Measurements from ENCODE around the gene APBB2.

Gene APBB2

GRCh38 chr4:41079881-41080560, 134.3 kb downstream of the APBB2 start:
- H3K4me3 ChIP-seq (ENCODE audit: low read depth, low read length): no peak overlapping the region
- H3K4me1 ChIP-seq (ENCODE audit: control insufficient read depth, insufficient read depth, low read length): peaks cover 4% of the 10 kb centered on the region
- H3K27me3 ChIP-seq (ENCODE audit: control insufficient read depth, insufficient read depth, low read length): no peaks in the 10 kb centered on the region
- H3K9me3 ChIP-seq (ENCODE audit: control insufficient read depth, insufficient read depth, low read length): no peaks in the 10 kb centered on the region
- no peak overlapping the region for H3K9ac ChIP-seq (ENCODE audit: low read depth, low read length)
- H3K36me3 ChIP-seq (ENCODE audit: control insufficient read depth, insufficient read depth, low read length): no peaks in the 10 kb centered on the region

- no peak overlapping the region for H3K9ac ChIP-seq (ENCODE audit: low read depth, low read length)
- no peak overlapping the region for H3K4me3 ChIP-seq (ENCODE audit: low read depth, low read length)
- no peaks in the 10 kb centered on the region for H3K9me3 ChIP-seq (ENCODE audit: control insufficient read depth, insufficient read depth, low read length)
- no peaks in the 10 kb centered on the region for H3K27me3 ChIP-seq (ENCODE audit: control insufficient read depth, insufficient read depth, low read length)
- H3K4me1 ChIP-seq (ENCODE audit: control insufficient read depth, insufficient read depth, low read length): peaks cover 4% of the 10 kb centered on the region
- H3K36me3 ChIP-seq (ENCODE audit: control insufficient read depth, insufficient read depth, low read length): no peaks in the 10 kb centered on the region
These were observed 136.7 kb downstream of the APBB2 start for GRCh38 chr4:41077628-41078027.

DNA sequence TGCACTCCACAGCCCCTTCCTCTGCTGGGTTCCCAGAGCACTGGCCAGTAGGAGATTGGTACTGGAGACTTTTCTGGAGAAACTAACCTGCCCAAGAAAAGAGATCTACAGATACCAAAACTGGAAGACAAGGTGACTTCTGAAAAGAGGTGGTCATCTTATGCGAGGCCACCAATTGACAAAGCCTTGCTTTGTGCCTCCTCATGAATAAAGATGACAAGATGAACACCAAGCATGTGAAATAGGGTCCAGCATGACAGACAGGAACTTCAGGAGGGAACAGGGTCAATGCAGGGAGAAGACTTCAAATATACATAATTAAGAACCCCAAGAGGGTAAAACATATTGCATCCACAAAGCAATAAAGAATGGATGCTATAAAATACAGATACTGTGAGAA, 137.9 kb downstream of the APBB2 start:
- Histone ChIP-seq H3K27me3 (ENCODE audit: control insufficient read depth, insufficient read depth, low read length) (no peaks in the 10 kb centered on the region), H3K9ac (ENCODE audit: low read depth, low read length) (no peak overlapping the region), H3K4me1 (ENCODE audit: control insufficient read depth, insufficient read depth, low read length) (peaks cover 4% of the 10 kb centered on the region), H3K9me3 (ENCODE audit: control insufficient read depth, insufficient read depth, low read length) (no peaks in the 10 kb centered on the region), H3K4me3 (ENCODE audit: low read depth, low read length) (no peak overlapping the region), H3K36me3 (ENCODE audit: control insufficient read depth, insufficient read depth, low read length) (no peaks in the 10 kb centered on the region)

DNA sequence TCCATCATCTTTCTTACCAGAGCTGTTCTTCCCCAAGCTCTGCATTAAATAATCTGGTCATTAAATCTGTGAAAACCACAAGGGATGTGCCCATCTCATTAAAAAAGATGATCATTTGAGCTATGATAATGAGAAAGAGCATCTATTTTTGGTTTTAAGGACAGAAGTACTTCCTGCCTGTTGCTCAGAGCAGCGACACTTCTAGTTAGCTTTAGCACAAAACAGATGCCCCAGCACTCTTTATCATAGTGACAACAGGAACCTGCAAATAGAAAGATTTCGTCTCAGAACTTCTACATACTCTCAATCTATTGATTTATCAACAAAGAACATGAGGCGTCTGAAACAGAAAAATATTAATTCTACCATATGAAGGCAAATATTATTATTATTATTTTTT, 140.1 kb downstream of the APBB2 start:
- Histone ChIP-seq H3K36me3 (ENCODE audit: control insufficient read depth, insufficient read depth, low read length) (no peaks in the 10 kb centered on the region), H3K9me3 (ENCODE audit: control insufficient read depth, insufficient read depth, low read length) (no peaks in the 10 kb centered on the region), H3K9ac (ENCODE audit: low read depth, low read length) (no peak overlapping the region), H3K4me3 (ENCODE audit: low read depth, low read length) (no peak overlapping the region), H3K4me1 (ENCODE audit: control insufficient read depth, insufficient read depth, low read length) (peaks cover 2% of the 10 kb centered on the region), H3K27me3 (ENCODE audit: control insufficient read depth, insufficient read depth, low read length) (no peaks in the 10 kb centered on the region)

DNA sequence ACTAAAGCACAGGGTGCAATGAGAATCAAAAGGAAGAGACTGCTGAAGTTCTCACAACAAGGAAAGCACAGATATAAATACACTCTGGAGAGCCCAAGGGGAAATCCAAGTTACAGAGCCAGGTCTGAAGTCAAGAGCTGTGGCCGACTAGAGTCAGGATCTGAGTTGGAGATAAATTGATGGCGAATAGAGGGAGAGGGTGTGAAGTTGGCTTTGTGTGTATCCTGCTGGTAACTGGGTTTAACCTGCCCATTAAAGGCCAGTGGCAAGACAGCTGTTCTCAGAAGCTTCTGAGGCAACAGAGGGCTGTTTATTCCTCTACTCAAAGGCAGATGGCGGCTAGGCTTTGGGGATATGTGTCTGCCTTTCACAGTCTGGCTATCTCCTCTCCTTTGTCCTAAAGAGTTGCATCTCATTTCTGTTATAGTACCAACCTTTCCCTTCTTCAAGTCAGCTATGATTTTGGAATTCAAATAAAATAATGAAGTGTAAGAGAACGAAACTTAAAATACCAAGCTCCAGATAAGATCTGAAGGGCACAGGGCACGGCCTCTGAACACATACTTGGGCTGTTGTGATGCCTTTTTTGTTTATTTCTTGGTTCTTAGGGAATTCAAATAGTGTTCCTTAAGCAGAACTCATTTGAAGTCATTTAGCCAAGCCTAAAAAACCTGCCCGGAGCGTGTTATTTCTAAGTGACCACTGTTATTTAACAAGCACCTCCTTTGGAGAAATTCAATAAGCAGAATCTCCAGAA, 142.1 kb downstream of the APBB2 start:
- H3K9me3 ChIP-seq (ENCODE audit: control insufficient read depth, insufficient read depth, low read length): no peaks in the 10 kb centered on the region
- H3K4me3 ChIP-seq (ENCODE audit: low read depth, low read length): no peak overlapping the region
- H3K36me3 ChIP-seq (ENCODE audit: control insufficient read depth, insufficient read depth, low read length): no peaks in the 10 kb centered on the region
- H3K4me1 ChIP-seq (ENCODE audit: control insufficient read depth, insufficient read depth, low read length): peaks cover 2% of the 10 kb centered on the region
- H3K9ac ChIP-seq (ENCODE audit: low read depth, low read length): no peak overlapping the region
- no peaks in the 10 kb centered on the region for H3K27me3 ChIP-seq (ENCODE audit: control insufficient read depth, insufficient read depth, low read length)

DNA sequence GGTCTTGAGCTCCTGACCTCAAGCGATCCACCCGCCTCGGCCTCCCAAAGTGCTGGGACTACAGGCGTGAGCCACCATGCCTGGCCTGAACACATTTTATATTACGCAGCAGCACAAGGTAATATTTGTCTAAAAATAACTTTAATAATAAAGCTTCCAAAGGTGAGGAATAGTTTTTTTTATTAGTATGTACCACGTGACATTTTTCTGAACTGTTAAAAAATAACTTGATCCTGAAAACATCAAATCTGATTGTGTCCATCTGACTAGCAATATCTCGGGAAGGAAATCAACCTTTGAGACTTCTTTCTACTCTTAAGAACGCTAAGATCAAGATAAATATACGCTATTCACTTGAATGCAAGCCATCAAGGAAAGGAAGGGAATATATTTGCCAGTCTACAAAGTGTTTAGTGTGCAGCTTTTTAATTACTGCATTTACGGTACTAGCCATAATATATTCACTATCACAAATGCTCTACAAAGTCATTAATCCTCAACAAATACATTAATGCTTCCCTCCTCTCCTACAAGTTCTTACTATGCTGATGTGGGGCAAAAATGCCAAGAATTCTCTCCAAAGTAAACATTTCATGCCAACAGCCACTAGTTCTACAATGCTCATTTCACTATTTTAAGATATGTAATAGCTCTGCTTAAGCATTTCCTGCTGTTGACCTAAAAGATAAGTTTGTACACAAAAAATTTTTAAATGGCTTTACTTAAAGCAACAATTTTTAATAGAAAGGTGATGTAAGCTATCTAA, 143.6 kb downstream of the APBB2 start:
- Histone ChIP-seq H3K27me3 (ENCODE audit: control insufficient read depth, insufficient read depth, low read length) (no peaks in the 10 kb centered on the region), H3K4me1 (ENCODE audit: control insufficient read depth, insufficient read depth, low read length) (peaks cover 2% of the 10 kb centered on the region), H3K4me3 (ENCODE audit: low read depth, low read length) (no peak overlapping the region), H3K9me3 (ENCODE audit: control insufficient read depth, insufficient read depth, low read length) (no peaks in the 10 kb centered on the region), H3K36me3 (ENCODE audit: control insufficient read depth, insufficient read depth, low read length) (no peaks in the 10 kb centered on the region), H3K9ac (ENCODE audit: low read depth, low read length) (no peak overlapping the region)

DNA sequence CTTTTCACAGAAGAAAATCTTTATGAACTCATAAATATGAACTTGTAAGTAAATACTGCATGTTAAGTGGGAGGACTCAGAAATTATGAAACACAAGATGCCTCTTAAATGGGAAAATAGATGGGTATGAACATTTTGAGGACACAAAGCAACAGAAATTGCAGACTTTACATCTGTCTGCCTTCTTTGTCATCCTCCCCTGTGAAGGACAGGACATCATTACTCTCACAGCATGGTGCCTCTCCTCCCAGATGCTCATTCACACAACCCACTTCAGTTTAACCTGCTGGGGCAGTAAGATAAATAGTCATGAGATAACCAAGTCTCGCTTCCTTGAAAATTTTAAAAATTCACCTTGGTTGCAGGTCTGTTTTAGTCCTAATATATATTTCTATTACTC, 144.5 kb downstream of the APBB2 start:
- no peaks in the 10 kb centered on the region for H3K36me3 ChIP-seq (ENCODE audit: control insufficient read depth, insufficient read depth, low read length)
- no peak overlapping the region for H3K9ac ChIP-seq (ENCODE audit: low read depth, low read length)

GRCh38 chr4:41069257-41069656, 145.1 kb downstream of the APBB2 start:
- Histone ChIP-seq H3K4me1 (ENCODE audit: control insufficient read depth, insufficient read depth, low read length) (peaks cover 2% of the 10 kb centered on the region), H3K9me3 (ENCODE audit: control insufficient read depth, insufficient read depth, low read length) (no peaks in the 10 kb centered on the region), H3K4me3 (ENCODE audit: low read depth, low read length) (no peak overlapping the region), H3K9ac (ENCODE audit: low read depth, low read length) (no peak overlapping the region), H3K36me3 (ENCODE audit: control insufficient read depth, insufficient read depth, low read length) (no peaks in the 10 kb centered on the region), H3K27me3 (ENCODE audit: control insufficient read depth, insufficient read depth, low read length) (no peaks in the 10 kb centered on the region)

More for the DNA sequence above, 144.5 kb downstream of the APBB2 start:
- Histone ChIP-seq H3K4me3 (ENCODE audit: low read depth, low read length) (no peak overlapping the region), H3K9me3 (ENCODE audit: control insufficient read depth, insufficient read depth, low read length) (no peaks in the 10 kb centered on the region), H3K4me1 (ENCODE audit: control insufficient read depth, insufficient read depth, low read length) (peaks cover 2% of the 10 kb centered on the region), H3K27me3 (ENCODE audit: control insufficient read depth, insufficient read depth, low read length) (no peaks in the 10 kb centered on the region)

DNA sequence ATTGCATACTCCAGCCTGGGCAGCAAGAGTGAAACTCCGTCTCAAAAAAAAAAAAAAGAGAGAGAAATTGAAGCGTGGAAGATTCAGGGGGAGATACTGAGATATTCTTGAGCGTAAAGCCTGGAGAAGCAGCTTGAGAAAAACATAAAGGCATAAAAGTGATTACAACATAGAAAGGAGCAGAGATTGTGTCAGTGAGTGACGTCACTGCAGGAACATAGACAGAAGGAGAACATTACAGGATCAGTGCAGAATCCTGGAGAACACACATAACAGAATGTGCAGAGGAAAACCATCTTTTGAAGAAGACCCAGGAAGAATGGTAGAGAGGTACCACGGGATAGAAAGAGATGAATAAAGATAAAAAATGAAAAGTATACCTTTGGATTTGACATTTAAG, 147.0 kb downstream of the APBB2 start:
- Histone ChIP-seq H3K36me3 (ENCODE audit: control insufficient read depth, insufficient read depth, low read length) (no peaks in the 10 kb centered on the region), H3K9ac (ENCODE audit: low read depth, low read length) (no peak overlapping the region), H3K4me1 (ENCODE audit: control insufficient read depth, insufficient read depth, low read length) (peaks cover 2% of the 10 kb centered on the region), H3K9me3 (ENCODE audit: control insufficient read depth, insufficient read depth, low read length) (no peaks in the 10 kb centered on the region), H3K4me3 (ENCODE audit: low read depth, low read length) (no peak overlapping the region), H3K27me3 (ENCODE audit: control insufficient read depth, insufficient read depth, low read length) (no peaks in the 10 kb centered on the region)

GRCh38 chr4:41066049-41066448, 148.3 kb downstream of the APBB2 start:
- H3K4me1 ChIP-seq (ENCODE audit: control insufficient read depth, insufficient read depth, low read length): peaks cover 2% of the 10 kb centered on the region
- H3K36me3 ChIP-seq (ENCODE audit: control insufficient read depth, insufficient read depth, low read length): no peaks in the 10 kb centered on the region
- no peaks in the 10 kb centered on the region for H3K9me3 ChIP-seq (ENCODE audit: control insufficient read depth, insufficient read depth, low read length)
- H3K4me3 ChIP-seq (ENCODE audit: low read depth, low read length): no peak overlapping the region
- H3K27me3 ChIP-seq (ENCODE audit: control insufficient read depth, insufficient read depth, low read length): no peaks in the 10 kb centered on the region
- H3K9ac ChIP-seq (ENCODE audit: low read depth, low read length): no peak overlapping the region

DNA sequence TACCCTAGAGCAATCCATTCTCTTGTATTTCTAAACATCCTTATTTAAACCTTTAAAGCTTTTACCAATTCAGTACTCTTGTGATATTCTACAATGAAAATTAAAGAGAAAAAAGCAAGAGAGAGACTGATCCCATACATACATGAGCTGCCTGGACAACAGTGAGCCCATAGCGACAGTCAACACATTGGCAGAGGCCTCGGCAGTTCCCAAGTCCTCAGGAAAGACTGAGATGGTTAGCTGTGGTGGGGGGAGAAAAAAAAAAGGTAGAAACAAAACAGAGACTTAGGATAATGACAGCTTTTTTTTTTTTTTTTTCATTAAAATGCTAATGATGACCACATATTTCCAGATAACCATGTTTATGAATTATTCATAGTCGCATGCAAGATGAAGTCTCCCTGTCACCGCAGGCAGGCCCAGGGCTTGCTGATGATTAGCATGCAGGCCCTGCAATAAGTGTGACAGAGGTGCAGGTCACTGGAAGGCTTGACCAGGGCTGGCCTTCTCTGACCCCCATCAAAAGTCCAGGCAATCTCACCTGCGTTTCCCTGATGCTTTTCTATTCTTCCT, 148.8 kb downstream of the APBB2 start:
- Histone ChIP-seq H3K36me3 (ENCODE audit: control insufficient read depth, insufficient read depth, low read length) (no peaks in the 10 kb centered on the region), H3K9me3 (ENCODE audit: control insufficient read depth, insufficient read depth, low read length) (no peaks in the 10 kb centered on the region), H3K4me1 (ENCODE audit: control insufficient read depth, insufficient read depth, low read length) (no peaks in the 10 kb centered on the region), H3K27me3 (ENCODE audit: control insufficient read depth, insufficient read depth, low read length) (no peaks in the 10 kb centered on the region), H3K9ac (ENCODE audit: low read depth, low read length) (no peak overlapping the region), H3K4me3 (ENCODE audit: low read depth, low read length) (no peak overlapping the region)
